Activated T-helper 1 cell treated with anti-CD3 and anti-CD28 coated beads, Interleukin-2, amount 50 U/mL, for 16 hours (primary cell): ENCODE measurements around the gene NOSIP.

Experiments
- DNase-seq, 2 donors: peaks; one replicate each; pipeline ENCODE4 v3.0.0-alpha.2; 2020; ENCODE audit warnings: low read depth in 1 of 2, low spot score in 1 of 2

The NOSIP gene

DNA sequence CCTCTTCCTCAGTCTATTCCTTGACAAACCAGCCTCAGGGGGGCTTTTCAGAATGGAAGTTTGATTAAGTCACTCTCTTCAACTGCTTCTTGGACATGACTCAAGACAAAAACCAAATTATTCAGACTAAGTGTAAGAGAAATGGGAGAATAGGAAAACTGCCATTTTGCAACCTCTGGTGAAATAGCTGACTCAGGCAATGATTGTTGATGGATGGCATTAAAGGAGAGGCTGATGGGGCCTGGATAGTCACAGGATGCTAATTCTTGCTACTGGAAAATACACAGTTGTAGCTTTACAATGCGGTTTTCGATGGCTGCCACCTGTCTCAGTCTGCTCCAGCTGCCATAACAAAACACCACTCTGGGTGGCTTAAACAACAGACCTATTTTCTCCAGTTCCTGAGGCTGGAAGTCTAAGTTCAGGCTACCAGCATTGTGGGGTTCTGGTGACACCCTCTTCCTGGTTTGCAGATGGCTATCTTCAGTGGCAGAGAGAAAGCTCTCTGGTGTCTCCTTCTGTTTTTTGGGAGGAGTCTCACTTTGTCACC is 6.1 kb downstream of the NOSIP start:
- DNase-seq = no peak

DNA sequence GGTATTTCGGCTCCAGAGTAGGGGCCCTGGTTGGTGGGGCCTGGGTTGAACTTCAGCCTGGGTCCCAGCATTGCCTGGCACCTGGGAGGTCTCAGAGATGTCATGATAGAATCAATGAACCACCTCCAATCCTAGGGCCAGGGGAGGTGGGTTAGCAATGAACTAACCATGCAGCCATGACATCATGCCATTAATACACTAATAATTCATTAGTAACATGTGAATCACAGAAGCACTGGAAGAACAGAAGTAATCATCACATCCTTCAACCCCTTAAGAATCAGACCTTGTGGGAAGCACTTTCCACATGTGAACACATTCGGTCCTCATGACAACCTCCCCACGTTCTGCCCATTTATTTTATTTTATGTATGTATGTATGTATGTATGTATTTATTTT is 6.9 kb downstream of the NOSIP start:
- DNase-seq = no peak

DNA sequence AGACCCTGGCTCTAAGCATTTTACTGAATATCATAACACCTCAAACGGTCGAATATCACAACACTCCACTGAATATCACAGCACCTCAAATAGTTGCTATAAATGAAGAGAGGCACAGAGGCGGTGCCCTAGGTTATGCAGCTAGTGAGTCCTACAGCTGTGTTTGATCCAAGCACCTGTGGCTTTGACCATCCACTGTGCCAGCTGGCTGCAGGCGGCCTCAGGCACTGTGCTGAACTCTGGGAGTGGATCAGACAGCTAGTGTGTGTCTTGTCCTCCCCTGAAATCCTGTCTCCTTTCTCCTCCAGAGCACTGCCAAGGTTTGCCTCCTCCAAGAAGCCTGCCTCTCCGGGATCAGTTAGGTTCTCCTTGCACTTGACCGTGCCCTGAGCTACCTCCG is 7.3 kb downstream of the NOSIP start:
- DNase-seq = no peak

DNA sequence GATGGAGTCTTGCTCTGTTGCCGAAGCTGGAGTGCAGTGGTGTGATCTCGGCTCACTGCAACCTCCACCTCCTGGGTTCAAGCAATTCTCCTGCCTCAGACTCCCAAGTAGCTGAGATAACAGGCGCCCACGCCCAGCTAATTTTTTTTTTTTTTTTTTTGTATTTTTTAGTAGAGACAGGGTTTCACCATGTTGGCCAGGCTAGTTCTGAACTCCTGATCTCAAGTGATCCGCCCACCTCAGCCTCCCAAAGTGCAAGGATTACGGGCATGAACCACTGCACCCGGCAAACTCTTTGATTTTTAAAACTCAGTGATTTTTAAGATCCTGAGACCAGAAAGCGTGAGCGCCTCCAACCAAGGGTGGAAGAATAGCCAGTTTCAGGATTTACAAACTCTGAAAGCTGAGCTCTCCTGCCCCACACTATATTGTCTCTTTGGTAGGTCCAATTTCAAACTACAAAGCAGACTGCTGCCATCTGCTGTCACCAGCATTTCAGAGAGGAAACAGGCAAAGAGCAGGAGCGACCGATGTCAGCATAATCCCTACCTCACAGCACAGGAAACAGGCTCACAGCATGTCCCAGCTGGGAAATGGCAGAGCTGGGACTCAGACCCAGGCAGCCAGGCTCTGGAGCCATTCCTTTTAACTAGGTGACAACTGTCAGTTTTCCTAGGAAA is 9.2 kb downstream of the NOSIP start:
- DNase-seq = no peak

DNA sequence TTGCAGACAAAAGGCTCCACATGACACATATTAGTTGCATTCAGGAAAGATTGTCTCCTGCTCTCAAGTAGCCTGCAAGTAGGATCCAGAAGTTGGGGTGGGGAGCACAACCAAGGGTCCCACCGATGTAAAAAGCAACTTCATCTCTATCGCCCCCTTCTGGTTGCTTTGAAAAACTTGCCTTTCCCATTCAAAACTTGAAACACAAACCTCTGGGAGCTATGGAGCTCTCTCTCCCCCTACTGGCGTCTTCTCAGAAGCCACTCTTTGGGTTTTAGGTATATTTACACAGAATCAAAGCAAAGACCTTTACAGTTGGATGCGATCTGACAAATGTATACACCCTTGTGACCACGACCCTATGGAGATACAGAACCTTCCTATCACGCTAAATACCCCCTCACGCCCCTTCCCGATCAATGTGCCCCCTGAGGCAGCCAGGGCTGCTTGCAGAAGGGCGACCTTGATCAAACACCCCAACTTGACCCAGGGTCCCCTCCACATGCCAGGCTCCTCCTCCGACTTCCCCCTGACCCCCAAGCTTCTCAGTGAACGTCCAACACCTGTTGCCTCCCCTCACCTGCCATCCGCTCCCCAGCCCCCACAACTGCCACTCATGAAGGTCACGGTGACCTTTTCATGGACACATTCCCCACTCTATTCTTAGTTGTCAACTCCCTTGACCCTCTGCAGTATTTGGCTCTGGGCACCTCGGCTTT is 10.1 kb downstream of the NOSIP start:
- DNase-seq = no peak

DNA sequence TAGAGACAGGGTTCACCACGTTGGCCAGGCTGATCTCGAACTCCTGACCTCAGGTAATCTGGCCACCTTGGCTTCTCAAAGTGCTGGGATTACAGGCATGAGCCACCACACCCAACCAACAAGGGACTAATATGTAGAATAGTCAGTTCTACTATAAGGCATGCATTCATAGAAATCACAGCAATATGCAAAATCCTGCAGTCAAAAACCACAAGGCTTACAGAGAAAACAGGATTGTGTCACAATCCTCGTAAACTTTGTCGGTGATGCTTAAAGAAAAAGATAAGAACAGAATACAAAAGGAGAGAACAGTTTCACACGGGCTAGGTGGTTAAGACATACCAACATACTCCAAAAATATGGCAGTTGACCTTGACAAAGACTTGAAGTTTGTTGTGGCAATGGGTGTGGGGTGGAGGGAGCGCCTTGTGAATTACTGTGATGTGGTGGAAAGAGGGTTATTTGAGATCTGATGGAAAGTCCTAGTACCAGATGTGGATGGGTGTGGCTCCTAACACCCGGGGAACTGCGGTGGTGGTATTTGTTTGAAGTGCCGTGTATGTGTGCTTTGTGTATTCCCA is 12.4 kb downstream of the NOSIP start:
- DNase-seq = peak in 1 of 2 donors; percentile 51

DNA sequence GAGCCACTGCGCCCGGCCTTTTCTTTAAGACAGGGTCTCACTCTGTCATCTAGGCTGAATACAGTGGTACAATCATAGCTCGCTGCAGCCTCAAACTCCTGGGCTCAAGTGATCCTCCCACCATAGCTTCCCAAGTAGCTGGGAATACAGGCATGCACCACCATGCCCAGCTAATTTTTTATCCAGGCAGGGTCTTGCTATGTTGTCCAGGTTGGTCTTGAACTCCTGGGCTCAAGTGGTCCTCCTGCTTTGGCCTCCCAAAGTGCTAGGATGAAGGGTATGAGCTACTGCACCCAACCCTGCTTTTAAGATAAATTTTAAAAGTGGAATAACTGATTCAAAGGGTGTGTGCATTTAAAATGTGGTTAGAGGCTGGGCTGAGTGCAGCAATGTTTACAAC is 14.1 kb downstream of the NOSIP start:
- DNase-seq = no peak

DNA sequence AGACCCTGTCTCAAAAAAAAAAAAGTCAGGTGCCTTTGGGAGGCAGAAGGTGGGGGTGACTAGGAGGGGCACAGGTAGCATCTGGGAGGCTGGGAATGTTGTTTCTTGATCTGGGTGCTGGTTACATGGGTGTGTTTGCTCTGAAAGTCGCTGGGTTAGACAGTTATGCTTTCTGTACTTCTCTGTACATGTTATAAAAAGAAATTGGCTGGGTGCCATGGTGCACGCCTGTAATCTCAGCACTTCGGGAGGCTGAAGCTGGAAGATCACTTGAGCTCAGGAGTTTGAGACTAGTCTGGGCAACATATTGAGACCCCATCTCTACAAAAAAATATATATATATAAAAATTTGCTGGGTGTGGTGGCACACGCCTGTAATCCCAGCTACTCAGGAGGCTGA is 15.1 kb downstream of the NOSIP start:
- DNase-seq = no peak

DNA sequence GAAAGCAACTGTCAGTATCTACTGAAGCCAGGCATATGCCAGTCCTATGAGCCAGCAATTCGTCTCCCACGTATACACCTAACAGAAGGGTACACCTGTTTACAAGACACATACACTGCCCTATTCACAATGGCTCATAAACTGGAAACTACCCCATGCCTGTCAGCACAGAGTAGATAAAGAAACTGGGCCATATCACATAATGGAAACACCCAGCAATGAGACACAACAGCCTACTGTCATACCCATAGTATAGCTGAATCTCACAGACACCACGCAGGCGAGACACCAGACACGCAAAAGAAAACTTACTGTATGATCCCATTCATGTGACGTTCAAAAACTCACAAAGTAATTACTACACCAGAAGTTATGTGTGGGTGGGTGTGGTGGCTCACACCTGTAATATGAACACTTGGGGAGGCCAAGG is 15.7 kb downstream of the NOSIP start:
- no peak for DNase-seq

DNA sequence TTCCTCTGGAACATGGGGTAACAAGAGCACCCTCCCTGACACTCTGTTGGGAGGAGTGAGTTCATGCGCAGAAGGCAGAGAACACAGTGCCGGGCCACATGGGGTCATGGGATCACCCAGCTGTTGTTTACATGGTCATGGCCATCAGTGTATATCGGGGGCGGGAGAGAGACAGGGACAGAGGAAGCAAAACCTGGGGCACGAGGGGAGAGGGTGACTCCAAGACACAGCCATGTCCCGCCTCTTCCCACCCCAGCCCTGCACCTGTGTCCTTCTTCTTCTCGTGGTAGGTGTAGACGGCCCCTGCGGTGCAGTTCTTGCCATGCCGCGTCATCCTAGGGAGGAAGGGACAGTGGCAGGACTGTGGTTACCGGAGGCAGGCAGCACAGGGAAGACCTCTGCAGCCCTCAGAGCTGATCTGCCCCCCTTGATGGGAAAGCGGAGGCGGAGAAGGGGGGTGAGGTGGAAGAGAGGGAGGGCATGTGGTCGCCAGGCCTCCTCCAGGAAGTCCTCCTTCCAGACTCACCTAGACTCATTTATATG is 19.9 kb downstream of the NOSIP start:
- DNase-seq = no peak

DNA sequence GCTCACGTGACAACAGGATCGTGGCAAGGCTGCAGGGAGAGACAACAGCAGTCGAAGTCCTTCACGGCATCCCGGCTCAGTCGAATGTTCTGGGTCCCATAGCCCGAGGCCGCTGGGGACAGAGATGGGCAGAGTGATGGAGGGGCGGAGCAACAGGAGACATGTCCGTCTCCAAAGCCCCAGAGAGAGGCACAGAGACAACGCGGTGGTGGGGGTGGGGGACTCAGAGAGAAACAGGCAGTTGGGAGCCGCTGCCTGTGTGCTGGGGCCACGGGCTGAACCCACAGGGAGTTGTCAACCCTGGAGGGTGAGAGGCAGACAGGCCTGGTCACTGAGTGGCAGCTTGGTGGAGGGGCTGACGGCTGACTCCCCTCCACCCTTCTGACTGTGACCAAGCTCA is 20.4 kb downstream of the NOSIP start:
- no peak for DNase-seq

DNA sequence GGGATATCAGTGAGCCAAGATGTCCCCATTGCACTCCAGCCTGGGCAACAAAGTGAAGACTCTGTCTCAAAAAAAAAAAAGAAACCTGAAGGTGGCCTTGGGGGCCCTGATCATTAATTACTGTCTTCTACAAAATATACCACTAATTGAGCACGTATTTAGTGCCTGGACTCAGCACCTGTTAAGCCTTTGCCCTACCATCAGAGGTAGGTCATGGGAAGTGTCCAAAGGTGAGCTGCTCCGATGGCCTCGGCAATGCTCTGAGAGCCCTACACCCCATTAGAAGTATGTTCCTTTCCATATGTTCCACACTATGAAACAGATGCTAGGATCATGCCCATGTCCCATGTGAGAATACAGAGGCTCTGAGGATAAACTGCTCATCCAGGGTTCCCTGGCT is 20.9 kb downstream of the NOSIP start:
- DNase-seq = no peak

DNA sequence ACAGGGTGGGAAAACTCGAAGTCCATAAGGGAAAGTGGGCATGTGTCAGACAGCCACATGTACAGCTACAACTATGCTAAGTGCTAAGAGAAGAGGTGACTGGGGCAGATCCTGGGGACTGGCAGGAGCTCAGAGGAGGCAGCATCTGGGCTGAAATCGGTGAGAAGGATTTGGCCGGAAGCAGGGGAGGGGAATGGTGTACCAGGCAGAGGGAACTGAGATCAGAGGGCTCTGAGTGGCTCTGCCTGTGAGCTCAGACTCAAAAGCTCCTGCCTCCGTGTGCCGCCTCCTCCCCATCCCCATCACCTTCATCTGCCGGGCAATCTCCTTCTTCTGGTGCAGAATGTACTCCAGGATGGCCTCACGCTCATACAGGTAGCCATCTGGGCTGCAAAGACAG is 21.8 kb downstream of the NOSIP start:
- DNase-seq = no peak

DNA sequence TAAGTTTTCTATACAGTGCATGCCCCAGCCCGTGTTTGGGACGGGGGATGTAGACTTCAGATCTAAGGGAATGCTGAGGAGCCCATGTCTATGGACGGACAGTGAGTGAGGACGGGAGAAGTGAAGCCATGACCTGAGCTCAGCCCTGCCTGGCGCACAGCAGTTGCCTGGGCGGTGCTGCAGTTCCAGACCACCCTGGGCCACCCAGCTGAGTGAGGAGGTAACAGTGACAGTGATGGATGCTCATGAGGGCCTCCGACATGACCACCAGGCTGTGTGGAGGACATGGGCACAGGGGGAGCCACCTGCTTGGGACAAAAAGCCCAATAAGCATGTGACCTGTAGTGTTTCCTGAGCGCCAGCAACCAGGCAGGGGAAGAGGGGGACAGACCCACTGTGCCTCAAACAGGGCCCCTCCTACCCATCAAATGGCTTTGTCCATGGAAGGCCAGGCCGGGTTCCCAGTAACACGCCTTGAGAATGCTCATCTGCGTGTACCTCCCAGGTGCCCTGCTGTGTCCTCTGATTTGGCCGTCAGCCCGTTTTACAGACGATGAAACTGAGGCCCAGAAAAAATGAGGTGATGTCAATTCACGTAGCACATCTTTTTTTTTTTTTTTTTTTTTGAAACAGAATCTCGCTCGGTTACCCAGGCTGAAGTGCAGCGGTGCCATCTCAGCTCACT is 22.6 kb downstream of the NOSIP start:
- DNase-seq = no peak

DNA sequence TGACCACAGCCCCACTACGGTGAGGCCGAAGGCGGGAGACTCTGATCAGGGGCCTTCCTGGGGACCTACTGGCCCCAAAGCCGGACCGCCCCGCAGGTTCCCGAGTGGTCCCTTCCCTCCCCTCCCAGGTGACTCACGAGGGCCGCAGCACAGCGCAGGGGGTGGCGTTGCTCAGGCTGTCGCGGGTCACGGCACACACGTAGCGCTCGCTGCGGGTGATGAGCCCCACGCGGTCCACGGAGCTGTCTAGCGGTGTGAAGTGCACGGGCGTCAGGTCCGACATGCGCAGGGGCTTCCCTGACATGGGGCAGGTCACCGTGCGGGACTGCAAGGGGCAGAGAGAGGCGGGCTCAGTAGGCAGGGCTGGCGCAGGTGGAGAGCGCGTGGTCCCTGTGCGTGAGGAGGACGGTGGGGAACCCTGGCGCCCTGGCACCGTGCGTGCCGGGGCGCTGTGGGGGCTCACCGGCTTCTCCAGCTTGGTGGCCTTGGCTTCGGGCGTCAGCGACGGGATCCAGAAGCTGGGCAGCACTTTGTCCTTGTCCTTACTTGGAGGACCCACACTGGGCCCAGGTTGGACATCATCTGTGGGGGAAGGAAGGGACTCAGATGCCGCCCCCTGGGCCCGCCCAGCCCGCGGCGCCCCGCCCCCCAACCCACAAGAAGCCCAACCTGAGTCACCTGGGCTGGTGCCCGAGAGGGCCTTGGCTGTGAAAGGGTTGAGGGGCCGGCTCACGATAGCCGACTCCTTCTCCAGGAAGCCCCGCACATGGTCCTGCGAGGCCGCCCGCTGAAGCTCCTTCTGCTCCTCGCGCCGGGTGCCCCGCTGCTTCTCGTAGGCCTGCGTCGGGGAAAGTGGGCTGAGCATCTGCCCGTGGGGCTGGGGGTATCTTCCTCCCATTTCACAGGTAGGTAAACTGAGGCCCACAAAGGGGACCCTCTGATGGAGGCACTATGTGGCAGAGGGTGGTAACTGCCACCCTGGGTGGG is 23.7 kb downstream of the NOSIP start:
- no peak for DNase-seq

DNA sequence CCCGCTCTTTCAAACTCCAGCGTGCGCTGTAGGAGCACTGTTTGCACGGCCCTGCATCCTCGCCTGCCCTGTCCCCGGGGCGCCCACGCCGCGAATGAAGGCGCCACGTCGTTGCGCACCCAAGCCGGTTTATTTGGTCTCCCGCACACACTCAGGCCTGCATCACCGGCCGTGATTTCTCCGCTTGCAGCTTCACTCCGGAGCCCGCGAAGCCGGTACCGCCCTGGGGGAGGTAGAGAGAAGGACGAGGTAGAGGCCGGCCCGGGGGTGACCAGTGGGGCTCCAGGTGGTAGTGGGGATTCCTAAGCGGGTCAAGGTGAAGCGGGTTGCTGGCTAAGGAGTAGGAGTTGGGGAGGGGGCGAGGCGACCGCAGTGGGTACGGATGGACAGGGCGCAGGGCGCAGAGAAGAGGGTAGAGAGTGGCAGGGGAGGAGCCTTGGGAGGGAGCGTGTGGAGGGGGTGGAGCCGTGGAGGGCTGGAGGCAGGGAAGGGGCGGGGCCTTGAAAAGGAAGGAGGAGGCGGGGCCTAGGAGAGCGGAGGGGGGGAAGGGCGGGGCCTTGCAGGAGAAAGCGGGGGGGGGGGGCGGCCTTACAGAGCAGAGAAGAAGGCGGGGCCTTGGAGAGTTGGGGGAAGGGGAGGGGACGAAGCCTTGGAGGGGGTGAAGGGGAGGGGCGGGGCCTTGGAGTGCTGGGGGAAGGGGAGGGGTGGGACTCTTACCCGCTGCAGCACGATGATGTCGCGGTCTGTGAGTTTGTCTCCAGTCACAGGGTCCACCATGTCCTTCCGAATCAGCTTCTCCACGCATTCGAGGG is 24.6 kb downstream of the NOSIP start:
- DNase-seq = peak in 1 of 2 donors; percentile 55

DNA sequence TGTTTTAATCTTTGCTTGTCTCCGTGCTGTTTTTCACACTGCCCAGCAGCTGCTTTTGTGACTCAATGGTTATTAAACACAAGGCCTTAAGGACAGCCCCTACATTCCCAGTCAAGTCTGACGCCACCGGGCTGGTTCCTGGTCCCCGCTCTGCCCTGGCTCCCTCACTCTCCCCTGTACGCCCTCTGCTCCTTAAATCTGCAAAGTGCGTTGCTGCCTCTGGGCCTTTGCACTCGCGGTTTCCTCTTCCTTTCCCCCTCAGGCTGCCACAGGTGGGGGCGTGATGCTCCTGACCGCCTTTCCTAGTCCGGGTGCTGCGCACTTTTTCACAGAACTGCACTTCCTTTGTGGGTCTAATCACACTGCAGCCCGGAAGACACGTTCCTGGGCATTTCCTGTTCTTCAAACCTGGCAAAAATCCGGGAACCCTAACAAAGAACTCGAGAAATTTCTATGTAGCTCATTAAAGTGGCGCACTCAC is 25.6 kb downstream of the NOSIP start:
- no peak for DNase-seq

DNA sequence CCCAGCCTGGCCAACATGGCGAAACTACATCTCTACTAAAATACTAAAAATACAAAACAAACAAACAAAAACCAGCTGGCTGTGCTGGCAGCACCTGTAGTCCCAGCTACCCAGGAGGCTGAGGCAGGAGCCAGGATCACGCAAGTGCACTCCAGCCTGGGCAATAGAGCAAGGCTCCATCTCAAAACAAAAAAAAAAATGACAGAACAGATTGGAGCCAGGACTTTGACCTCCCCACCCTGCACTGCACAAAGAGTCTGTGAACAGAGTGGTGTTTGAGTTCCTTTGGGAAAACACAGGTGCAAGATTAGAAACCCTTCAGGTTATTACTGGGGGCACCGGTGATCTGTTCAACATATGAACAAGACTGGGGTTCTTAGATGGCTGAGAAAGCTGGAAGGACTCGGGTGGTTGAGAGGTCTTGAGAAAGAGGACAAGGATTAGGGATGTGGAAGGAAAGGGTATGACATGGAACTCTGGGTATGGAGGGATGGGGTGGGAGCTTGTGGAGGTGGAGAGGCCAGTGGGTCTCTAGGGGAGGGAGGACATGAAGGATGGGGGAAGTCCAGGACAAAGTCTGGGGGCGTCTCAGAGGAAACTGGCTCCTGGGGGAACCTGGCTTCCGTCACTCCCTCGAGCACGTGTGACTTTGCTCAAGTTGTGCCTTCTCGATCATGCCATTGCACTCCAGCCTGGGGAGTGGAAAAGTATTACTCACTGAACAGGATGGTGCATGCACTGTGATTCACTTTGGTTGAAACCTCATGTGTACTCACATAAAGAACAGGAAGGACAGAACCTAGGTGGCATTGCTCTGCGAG is 26.7 kb downstream of the NOSIP start:
- DNase-seq = peak in 1 of 2 donors; percentile 37
